Transverse colon (tissue), 4 donors: ENCODE results near the gene OR2AT4.

Experiments
- CTCF ChIP-seq, 5 experiments: fragments of 200-600 bp in 3 of 5; fragments of 450-650 bp in 2 of 5; sonication (generic) in 3 of 5; IDR thresholded peaks; 1 replicate in 2 of 5; 2 replicates in 3 of 5; pipeline ENCODE4 v1.5.1; 2016 to 2017; ENCODE audit warnings: antibody characterized with exemption in 5 of 5, inconsistent platforms in 3 of 5, mild to moderate bottlenecking in 2 of 5, moderate library complexity in 1 of 5
- POLR2A ChIP-seq: fragments of 450-650 bp; IDR thresholded peaks from one replicate; pipeline ENCODE4 v1.6.1; 2016; ENCODE audit warnings: antibody characterized with exemption, mild to moderate bottlenecking, moderate library complexity
- POLR2AphosphoS5 ChIP-seq, 3 donors: sonication (generic); formaldehyde crosslinking; IDR thresholded peaks; one replicate each; pipeline ENCODE4 v1.6.1; 2016; ENCODE audit warnings: antibody characterized with exemption in 3 of 3

GRCh38 chr11:75079546-75079945, 17.1 kb downstream of the OR2AT4 start:
- TF ChIP-seq POLR2A (no peak), CTCF (IDR thresholded peaks at IDR 0.05) (no peak), POLR2AphosphoS5 (IDR thresholded peaks at IDR 0.05) (no peak)
